K562 (cell line): ENCODE measurements around the gene PAQR8. TPM values are rescaled to one million over a fixed set of nuclear protein-coding genes. Genes with fewer than 3 reads are reported as not detected.

Experiments
- ARID3B ChIP-seq: fragments of 250-450 bp; sonication (Bioruptor Pico); IDR thresholded peaks from 2 replicates; pipeline ENCODE4 v1.4.0; 2020; ENCODE audit warnings: borderline replicate concordance
- ETV6 ChIP-seq, 3 experiments: fragments of 150-350 bp in 1 of 3; sonication (generic) in 1 of 3; formaldehyde crosslinking in 1 of 3; IDR thresholded peaks; 2 replicates each; pipeline versions ENCODE4 v1.6.1 to v1.8.0; 2014 to 2022; ENCODE audit warnings: borderline replicate concordance in 2 of 3, low read depth in 2 of 3, antibody characterized with exemption in 1 of 3, low read length in 1 of 3, mild to moderate bottlenecking in 1 of 3, missing genetic modification reagents in 1 of 3
- FOXK2 ChIP-seq, 2 experiments: fragments of 450-650 bp; IDR thresholded peaks in 1 of 2; conservative IDR thresholded peaks in 1 of 2; 2 replicates each; pipeline ENCODE4 v1.6.1; 2016; ENCODE audit warnings: low read depth in 2 of 2, mild to moderate bottlenecking in 1 of 2
- FOXP1 ChIP-seq: sonication (generic); formaldehyde crosslinking; IDR thresholded peaks from 2 replicates; pipeline ENCODE4 v1.8.0; 2022; ENCODE audit warnings: mild to moderate bottlenecking, missing genetic modification reagents
- JUND ChIP-seq, 2 experiments: IDR thresholded peaks; 2 replicates in 1 of 2; 3 replicates in 1 of 2; pipeline ENCODE4 v1.6.1; 2011; ENCODE audit warnings: borderline replicate concordance in 2 of 2, low read depth in 2 of 2, low read length in 2 of 2, improper control_type of control experiment in 1 of 2, missing biosample characterization in 1 of 2, missing genetic modification characterization in 1 of 2, missing genetic modification reagents in 1 of 2
- SNRNP70 ChIP-seq: fragments of 200-400 bp; formaldehyde crosslinking; optimal IDR thresholded peaks from 2 replicates; pipeline ENCODE3; 2017; ENCODE audit warnings: low read depth, low read length
- TAF1 ChIP-seq: IDR thresholded peaks from 2 replicates; pipeline ENCODE4 v1.6.1; 2011; ENCODE audit warnings: mild to moderate bottlenecking, low read length, moderate library complexity; ENCODE audit not compliant: insufficient read depth, control insufficient read depth, severe bottlenecking; ENCODE audit errors: extremely low read depth
- ZNF165 ChIP-seq: fragments of 250-450 bp; sonication (Bioruptor Pico); IDR thresholded peaks from 2 replicates; pipeline ENCODE4 v1.4.0; 2020; ENCODE audit warnings: borderline replicate concordance
- ZNF57 ChIP-seq: fragments of 450-650 bp; formaldehyde crosslinking; IDR thresholded peaks from 2 replicates; pipeline ENCODE4 v1.4.0; 2020; ENCODE audit warnings: mild to moderate bottlenecking, moderate library complexity
- polyA plus RNA-seq, 8 experiments: library from polyadenylated mRNA; depleted of rRNA in 4 of 8; stranded (reverse) in 5 of 8; unstranded in 3 of 8; fragments of >200 nt; fragmentation: Nextera tagmentation in 2 of 8; fragmentation: Illumina TruSeq in 1 of 8; extraction: Ambion mirVana in 2 of 8; extraction: Trizol in 1 of 8; gene quantifications; 2 replicates each; pipeline versions ENCODE4 v1.2.1 to v1.2.3, GENCODE V29; 2011 to 2014; ENCODE audit warnings: inconsistent platforms in 1 of 8, missing spikeins in 1 of 8
- total RNA-seq, 7 experiments: library from RNA; depleted of rRNA in 6 of 7; stranded (reverse); fragments of >200 nt in 6 of 7; fragmentation: Illumina TruSeq in 2 of 7; extraction: Trizol in 2 of 7; gene quantifications; 2 replicates each; pipeline versions ENCODE4 v1.2.1 to v1.2.3, GENCODE V29; 2011 to 2021; ENCODE audit warnings: low replicate concordance in 1 of 7
- TF ChIP-seq, protein P1 (sequence below): fragments of 150-350 bp; IDR thresholded peaks from 2 replicates; pipeline ENCODE4 v1.6.1; 2014; ENCODE audit warnings: low read depth, mild to moderate bottlenecking, low read length, borderline replicate concordance

PAQR8 gene
- total and polyA plus RNA-seq, 9 of the 15 experiments (the other 6 are each of a cell fraction or from before 2014, with no cell fraction given), result 1.4 to 10.2 (median 3.5) TPM

DNA sequence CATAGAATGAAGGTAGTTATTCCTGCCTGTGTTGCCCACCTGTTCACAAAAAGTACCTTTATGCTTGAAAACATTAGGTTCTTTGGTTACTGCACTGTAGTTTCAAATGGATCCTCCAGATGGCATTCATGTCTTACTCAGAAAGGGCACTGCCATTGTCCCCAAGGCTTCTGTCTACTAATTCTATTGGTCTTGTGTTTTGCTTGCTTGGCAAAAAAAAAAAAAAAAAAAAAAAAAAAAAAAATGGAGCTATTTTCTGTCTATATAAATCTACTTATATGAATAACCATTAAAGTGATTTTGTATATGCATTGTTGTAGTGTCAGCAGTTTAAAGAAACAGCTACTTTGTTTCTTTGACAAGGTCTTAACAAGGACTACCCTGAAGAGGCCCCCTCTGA, 45.5 kb downstream of the PAQR8 start (continued):
- TF ChIP-seq ARID3B (CRISPR knock-in tag) (no peak), SNRNP70 (no peak), ETV6 (IDR thresholded peaks at IDR 0.05; ENCODE audit: borderline replicate concordance in 1 of 2, low read depth in 2 of 2, low read length in 1 of 2) (no peak), ETV6 (CRISPR knock-in tag; IDR thresholded peaks at IDR 0.05; ENCODE audit: borderline replicate concordance) (no peak), FOXK2 (conservative IDR thresholded peaks at IDR 0.05 in 1 of 2, IDR thresholded peaks at IDR 0.05 in 1 of 2; ENCODE audit: low read depth in 2 of 2) (no peak), ZNF57 (CRISPR knock-in tag) (no peak), TAF1 (no peak), FOXP1 (no peak), ZNF165 (CRISPR knock-in tag) (no peak), JUND (IDR thresholded peaks at IDR 0.05; ENCODE audit: borderline replicate concordance, low read depth, low read length) (no peak), JUND (tag; IDR thresholded peaks at IDR 0.05; ENCODE audit: borderline replicate concordance, low read depth, low read length) (no peak)
- TF ChIP-seq, protein P1, sequence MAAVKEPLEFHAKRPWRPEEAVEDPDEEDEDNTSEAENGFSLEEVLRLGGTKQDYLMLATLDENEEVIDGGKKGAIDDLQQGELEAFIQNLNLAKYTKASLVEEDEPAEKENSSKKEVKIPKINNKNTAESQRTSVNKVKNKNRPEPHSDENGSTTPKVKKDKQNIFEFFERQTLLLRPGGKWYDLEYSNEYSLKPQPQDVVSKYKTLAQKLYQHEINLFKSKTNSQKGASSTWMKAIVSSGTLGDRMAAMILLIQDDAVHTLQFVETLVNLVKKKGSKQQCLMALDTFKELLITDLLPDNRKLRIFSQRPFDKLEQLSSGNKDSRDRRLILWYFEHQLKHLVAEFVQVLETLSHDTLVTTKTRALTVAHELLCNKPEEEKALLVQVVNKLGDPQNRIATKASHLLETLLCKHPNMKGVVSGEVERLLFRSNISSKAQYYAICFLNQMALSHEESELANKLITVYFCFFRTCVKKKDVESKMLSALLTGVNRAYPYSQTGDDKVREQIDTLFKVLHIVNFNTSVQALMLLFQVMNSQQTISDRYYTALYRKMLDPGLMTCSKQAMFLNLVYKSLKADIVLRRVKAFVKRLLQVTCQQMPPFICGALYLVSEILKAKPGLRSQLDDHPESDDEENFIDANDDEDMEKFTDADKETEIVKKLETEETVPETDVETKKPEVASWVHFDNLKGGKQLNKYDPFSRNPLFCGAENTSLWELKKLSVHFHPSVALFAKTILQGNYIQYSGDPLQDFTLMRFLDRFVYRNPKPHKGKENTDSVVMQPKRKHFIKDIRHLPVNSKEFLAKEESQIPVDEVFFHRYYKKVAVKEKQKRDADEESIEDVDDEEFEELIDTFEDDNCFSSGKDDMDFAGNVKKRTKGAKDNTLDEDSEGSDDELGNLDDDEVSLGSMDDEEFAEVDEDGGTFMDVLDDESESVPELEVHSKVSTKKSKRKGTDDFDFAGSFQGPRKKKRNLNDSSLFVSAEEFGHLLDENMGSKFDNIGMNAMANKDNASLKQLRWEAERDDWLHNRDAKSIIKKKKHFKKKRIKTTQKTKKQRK, result no peak
